Endodermal cell (in vitro differentiated cells): ENCODE results near the gene RPS14. TPM values are rescaled to one million over a fixed set of nuclear protein-coding genes. Genes with fewer than 3 reads are reported as not detected.
A peak's percentile ranks its signal among the peaks of the same experiment; 100 is the strongest.

Source experiments
- DNase-seq: peaks from one replicate; pipeline ENCODE4 v3.0.0-alpha.2; 2017
- H3K27ac ChIP-seq: 2 replicates; pipeline ENCODE4 v1.5.1; 2013; ENCODE audit warnings: mild to moderate bottlenecking, low read depth, low read length, moderate library complexity
- H3K27me3 ChIP-seq: 2 replicates; pipeline ENCODE4 v1.6.1; 2013; ENCODE audit warnings: mild to moderate bottlenecking, low read length, moderate library complexity; ENCODE audit not compliant: insufficient read depth, control insufficient read depth, poor library complexity, severe bottlenecking
- H3K36me3 ChIP-seq: 2 replicates; pipeline ENCODE4 v1.7.0; 2013; ENCODE audit warnings: mild to moderate bottlenecking, low read length, moderate library complexity; ENCODE audit not compliant: control insufficient read depth, insufficient read depth
- H3K4me1 ChIP-seq: one replicate; pipeline ENCODE4 v1.7.0; 2013; ENCODE audit warnings: low read length; ENCODE audit not compliant: control insufficient read depth, insufficient read depth
- H3K4me3 ChIP-seq: 2 replicates; pipeline ENCODE4 v1.5.1; 2013; ENCODE audit warnings: mild to moderate bottlenecking, low read length, moderate library complexity
- H3K9ac ChIP-seq: 2 replicates; pipeline ENCODE4 v1.6.1; 2013; ENCODE audit warnings: mild to moderate bottlenecking, low read length, moderate library complexity; ENCODE audit not compliant: poor library complexity, severe bottlenecking; ENCODE audit errors: extremely low read depth
- H3K9me3 ChIP-seq: 2 replicates; pipeline ENCODE4 v1.6.1; 2013; ENCODE audit warnings: mild to moderate bottlenecking, low read length, moderate library complexity; ENCODE audit not compliant: control insufficient read depth
- H3K27ac Mint-ChIP-seq: 2 replicates; pipeline ENCODE4 v1.8.0; 2020; ENCODE audit warnings: mixed read lengths
- H3K27me3 Mint-ChIP-seq: 2 replicates; pipeline ENCODE4 v1.8.0; 2021; ENCODE audit warnings: mild to moderate bottlenecking, mixed read lengths; ENCODE audit not compliant: insufficient read depth
- H3K36me3 Mint-ChIP-seq: 2 replicates; pipeline ENCODE4 v1.8.0; 2020; ENCODE audit warnings: low read depth, mixed read lengths
- H3K4me1 Mint-ChIP-seq: 2 replicates; pipeline ENCODE4 v1.8.0; 2020; ENCODE audit warnings: mixed read lengths
- H3K4me3 Mint-ChIP-seq: 2 replicates; pipeline ENCODE4 v1.8.0; 2020; ENCODE audit warnings: mild to moderate bottlenecking, moderate library complexity, mixed read lengths
- H3K9me3 Mint-ChIP-seq: 2 replicates; pipeline ENCODE4 v1.8.0; 2020; ENCODE audit warnings: mild to moderate bottlenecking, mixed read lengths
- WGBS, 2 experiments: methylation state at CpG; one replicate each; pipeline versions ENCODE4 v1.1.5 to v1.1.7; 2013; ENCODE audit warnings: missing lambda C conversion rate in 2 of 2, mixed read lengths in 1 of 2; ENCODE audit not compliant: insufficient coverage in 1 of 2, insufficient read length in 1 of 2; 5-methylcytosine and 5-hydroxymethylcytosine counted together
- total RNA-seq, 2 donors: library from RNA; stranded (reverse); fragmentation: NEBNext Ultra II Directional in 1 of 2; extraction: Animal tissue kit (Norgen Biotek cat#: 25700) in 1 of 2; gene quantifications; 2 replicates in 1 of 2; 3 replicates in 1 of 2; pipeline ENCODE4 v1.2.1, GENCODE V29; 2021
- TF ChIP-seq, protein P1 (sequence below): fragments of 200-600 bp; sonication (generic); conservative IDR thresholded peaks from 2 replicates; pipeline ENCODE4 v1.5.0; 2021; ENCODE audit warnings: antibody characterized with exemption, mild to moderate bottlenecking

The RPS14 gene
- total RNA-seq, 2 donors from 2014 or later = 2,313 to 2,316 TPM

GRCh38 chr5:150448334-150448733 lies 1.2 kb downstream of the RPS14 start:
- TF ChIP-seq, protein P1, sequence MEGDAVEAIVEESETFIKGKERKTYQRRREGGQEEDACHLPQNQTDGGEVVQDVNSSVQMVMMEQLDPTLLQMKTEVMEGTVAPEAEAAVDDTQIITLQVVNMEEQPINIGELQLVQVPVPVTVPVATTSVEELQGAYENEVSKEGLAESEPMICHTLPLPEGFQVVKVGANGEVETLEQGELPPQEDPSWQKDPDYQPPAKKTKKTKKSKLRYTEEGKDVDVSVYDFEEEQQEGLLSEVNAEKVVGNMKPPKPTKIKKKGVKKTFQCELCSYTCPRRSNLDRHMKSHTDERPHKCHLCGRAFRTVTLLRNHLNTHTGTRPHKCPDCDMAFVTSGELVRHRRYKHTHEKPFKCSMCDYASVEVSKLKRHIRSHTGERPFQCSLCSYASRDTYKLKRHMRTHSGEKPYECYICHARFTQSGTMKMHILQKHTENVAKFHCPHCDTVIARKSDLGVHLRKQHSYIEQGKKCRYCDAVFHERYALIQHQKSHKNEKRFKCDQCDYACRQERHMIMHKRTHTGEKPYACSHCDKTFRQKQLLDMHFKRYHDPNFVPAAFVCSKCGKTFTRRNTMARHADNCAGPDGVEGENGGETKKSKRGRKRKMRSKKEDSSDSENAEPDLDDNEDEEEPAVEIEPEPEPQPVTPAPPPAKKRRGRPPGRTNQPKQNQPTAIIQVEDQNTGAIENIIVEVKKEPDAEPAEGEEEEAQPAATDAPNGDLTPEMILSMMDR = no peak
- Mint-ChIP-seq H3K36me3 (peaks cover 60% of the 10 kb centered on the region), H3K27me3 (no peaks in the 10 kb centered on the region), H3K4me1 (peaks cover 17% of the 10 kb centered on the region), H3K4me3 (peak overlapping the region; percentile 96), H3K27ac (peak overlapping the region; percentile 99), H3K9me3 (peaks cover 7% of the 10 kb centered on the region)
- Histone ChIP-seq H3K4me1 (peaks cover 3% of the 10 kb centered on the region), H3K36me3 (peaks cover 51% of the 10 kb centered on the region), H3K9ac (peak overlapping the region; percentile 97), H3K9me3 (no peaks in the 10 kb centered on the region), H3K27ac (no peak overlapping the region), H3K4me3 (peak overlapping the region; percentile 91), H3K27me3 (no peaks in the 10 kb centered on the region)
- DNase-seq = no peak
- 27 to 31% methylated on average over 2 to 4 of the region's 4 CpGs for WGBS, 2 experiments

DNA sequence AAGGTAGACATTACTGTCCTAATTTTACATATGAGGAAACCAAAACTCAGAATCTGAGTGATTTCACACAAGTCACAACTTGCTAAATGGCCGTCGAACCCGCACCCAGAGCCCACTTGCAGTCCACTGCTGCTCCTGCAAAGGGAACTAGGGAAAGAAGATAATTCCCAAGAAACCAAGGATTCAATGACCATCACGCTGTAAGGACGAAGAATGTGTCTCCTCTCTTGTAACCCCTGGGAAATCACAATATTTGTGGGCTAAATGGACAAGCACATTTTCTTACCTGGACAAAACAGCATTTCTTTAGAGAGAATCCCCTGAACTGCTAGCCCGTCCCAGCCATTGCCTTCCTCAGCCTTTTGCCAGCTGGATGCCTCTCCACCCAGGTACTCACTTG lies 2.4 kb downstream of the RPS14 start:
- peaks cover 62% of the 10 kb centered on the region for H3K36me3 Mint-ChIP-seq
- Histone ChIP-seq H3K36me3 (peaks cover 57% of the 10 kb centered on the region), H3K4me3 (peak overlapping the region; percentile 91), H3K4me1 (peaks cover 4% of the 10 kb centered on the region), H3K9me3 (no peaks in the 10 kb centered on the region), H3K27me3 (no peaks in the 10 kb centered on the region), H3K27ac (no peak overlapping the region), H3K9ac (peak overlapping the region; percentile 17)
- H3K27me3 Mint-ChIP-seq = no peaks in the 10 kb centered on the region
- WGBS, 2 experiments = 96 to 100% methylated on average over 5 to 6 of the region's 6 CpGs
- peak overlapping the region; percentile 99 for H3K27ac Mint-ChIP-seq
- peaks cover 7% of the 10 kb centered on the region for H3K9me3 Mint-ChIP-seq
- no peak for DNase-seq
- H3K4me3 Mint-ChIP-seq = peak overlapping the region; percentile 96
- peaks cover 17% of the 10 kb centered on the region for H3K4me1 Mint-ChIP-seq
- TF ChIP-seq, protein P1 = no peak

DNA sequence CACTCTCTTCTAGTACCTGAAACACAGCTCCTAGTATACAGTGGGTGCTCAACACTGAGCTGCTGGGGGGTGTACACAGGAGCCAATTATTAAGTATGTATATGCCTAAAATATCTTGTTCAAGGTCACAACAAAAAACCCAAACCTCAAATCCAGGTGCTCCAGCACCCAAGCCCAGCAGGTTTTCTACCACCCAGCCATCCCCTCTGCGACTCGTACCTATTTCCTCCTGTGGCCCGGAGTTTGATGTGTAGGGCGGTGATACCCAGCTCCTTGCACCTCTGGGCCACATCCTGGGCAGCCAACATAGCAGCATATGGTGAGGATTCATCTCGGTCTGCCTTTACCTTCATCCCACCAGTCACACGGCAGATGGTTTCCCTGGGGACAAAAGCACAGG lies 3.0 kb downstream of the RPS14 start:
- H3K27ac ChIP-seq = no peak overlapping the region
- H3K36me3 ChIP-seq = peaks cover 57% of the 10 kb centered on the region
- H3K9ac ChIP-seq = no peak overlapping the region

More for the DNA sequence above, 3.0 kb downstream of the RPS14 start:
- peaks cover 10% of the 10 kb centered on the region for H3K4me1 ChIP-seq
- 96 to 100% methylated on average over 2 to 6 of the region's 6 CpGs for WGBS, 2 experiments
- Mint-ChIP-seq H3K27ac (peak overlapping the region; percentile 99), H3K4me3 (no peak overlapping the region), H3K4me1 (peaks cover 20% of the 10 kb centered on the region), H3K27me3 (no peaks in the 10 kb centered on the region), H3K9me3 (peaks cover 7% of the 10 kb centered on the region), H3K36me3 (peaks cover 62% of the 10 kb centered on the region)
- H3K4me3 ChIP-seq = peak overlapping the region; percentile 91
- DNase-seq = no peak
- H3K9me3 ChIP-seq = no peaks in the 10 kb centered on the region
- TF ChIP-seq, protein P1 = no peak
- H3K27me3 ChIP-seq = no peaks in the 10 kb centered on the region
